Activated CD8-positive, alpha-beta memory T cell treated with anti-CD3 and anti-CD28 coated beads, Interleukin-2, amount 50 U/mL, for 1 hour (primary cell): ENCODE results near the gene ACP3.
"Not testable (repeated sequence)": the region's sequence is repeated elsewhere in the genome, so short reads cannot be mapped to it uniquely, and the experiment has no call there.

Experiments used
- DNase-seq: peaks from one replicate; pipeline ENCODE4 v3.0.0-alpha.2; 2020; ENCODE audit errors: extremely low read depth

The ACP3 gene, protein sequence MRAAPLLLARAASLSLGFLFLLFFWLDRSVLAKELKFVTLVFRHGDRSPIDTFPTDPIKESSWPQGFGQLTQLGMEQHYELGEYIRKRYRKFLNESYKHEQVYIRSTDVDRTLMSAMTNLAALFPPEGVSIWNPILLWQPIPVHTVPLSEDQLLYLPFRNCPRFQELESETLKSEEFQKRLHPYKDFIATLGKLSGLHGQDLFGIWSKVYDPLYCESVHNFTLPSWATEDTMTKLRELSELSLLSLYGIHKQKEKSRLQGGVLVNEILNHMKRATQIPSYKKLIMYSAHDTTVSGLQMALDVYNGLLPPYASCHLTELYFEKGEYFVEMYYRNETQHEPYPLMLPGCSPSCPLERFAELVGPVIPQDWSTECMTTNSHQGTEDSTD

GRCh38 chr3:132317229-132317948 is at the start of gene ACP3:
ACP3 (plus strand) TSS chr3:132317407; CDS start chr3:132317457, 50 bp downstream.
- DNase-seq = no peak

- no peak for DNase-seq
These were observed 48.3 kb upstream of the ACP3 start for GRCh38 chr3:132268956-132269355.

- no peak for DNase-seq
These were observed 44.2 kb upstream of the ACP3 start for GRCh38 chr3:132273036-132273435.

DNA sequence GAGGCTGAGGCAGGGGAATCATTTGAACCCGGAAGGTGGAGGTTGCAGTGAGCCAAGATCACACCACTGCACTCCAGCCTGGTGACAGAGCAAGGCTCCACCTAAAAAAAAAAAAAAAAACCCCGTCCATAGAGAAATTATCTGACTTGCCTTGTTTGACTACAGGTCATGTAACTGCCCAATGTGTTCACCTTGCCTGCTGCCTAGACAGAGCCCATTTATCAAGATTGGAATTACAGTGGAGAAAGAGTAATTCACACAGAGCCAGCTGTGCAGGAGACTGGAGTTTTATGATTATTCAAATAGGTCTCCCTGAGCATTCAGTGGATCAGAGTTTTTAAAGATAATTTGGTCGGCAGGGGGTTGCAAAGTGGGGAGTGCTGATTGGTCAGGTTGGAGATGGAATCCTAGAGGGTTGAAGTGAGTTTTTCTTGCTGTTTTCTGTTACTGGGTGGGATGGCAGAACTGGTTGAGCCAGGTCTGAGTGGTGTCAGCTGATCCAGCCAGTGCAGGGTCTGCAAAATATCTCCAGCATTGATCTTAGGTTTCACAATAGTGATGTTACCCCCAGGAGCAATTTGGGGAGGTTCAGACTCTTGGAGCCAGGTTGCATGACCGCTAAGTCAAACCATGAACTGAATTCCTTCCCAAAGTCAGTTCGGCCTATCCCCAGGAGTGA is 40.8 kb upstream of the ACP3 start:
- DNase-seq = no peak

- DNase-seq = no peak
These were observed 38.2 kb upstream of the ACP3 start for GRCh38 chr3:132279030-132279429.

DNA sequence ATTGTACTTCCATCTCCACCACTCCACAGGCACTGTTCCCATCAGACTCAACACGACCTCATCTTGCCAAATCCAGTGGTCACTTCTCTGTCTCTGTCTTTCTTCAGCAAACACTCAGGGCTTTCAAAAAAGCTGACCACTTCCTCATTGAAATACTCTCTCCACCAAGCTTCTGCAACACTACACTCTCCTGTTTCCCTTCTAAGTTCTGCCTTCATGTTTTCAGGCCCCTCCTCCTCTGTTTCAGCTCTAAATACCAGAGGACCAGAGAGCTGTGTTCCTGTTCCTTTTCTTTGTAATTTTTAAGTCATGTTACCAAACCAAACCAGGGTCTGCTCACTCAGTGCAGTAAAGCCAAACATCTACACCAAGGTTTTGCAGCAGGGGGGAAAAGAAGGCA is 33.8 kb upstream of the ACP3 start:
- no peak for DNase-seq

DNA sequence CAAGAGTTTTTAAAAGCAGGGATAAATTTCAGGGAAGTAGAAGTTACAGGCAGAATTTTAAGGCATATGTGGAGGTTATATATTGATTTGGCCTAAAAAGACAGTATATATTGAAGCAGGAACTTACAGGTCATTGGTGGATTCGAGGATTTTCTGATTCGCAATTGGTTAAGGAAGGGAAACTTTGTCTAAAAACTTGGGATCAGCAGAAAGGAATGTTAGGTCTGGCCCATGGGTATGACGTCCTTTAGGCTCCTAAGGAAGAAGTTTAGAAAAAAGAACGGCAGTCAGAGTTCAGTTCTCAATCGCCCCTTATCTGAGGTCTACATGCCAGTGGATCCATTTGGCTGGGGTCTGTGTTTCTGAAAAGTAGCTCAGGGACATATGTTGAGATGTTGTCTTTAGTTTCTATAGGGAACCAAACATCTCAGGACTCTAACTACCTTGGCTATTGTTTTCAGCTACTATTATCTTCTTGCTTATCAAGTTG is 33.2 kb upstream of the ACP3 start:
- DNase-seq = no peak

DNA sequence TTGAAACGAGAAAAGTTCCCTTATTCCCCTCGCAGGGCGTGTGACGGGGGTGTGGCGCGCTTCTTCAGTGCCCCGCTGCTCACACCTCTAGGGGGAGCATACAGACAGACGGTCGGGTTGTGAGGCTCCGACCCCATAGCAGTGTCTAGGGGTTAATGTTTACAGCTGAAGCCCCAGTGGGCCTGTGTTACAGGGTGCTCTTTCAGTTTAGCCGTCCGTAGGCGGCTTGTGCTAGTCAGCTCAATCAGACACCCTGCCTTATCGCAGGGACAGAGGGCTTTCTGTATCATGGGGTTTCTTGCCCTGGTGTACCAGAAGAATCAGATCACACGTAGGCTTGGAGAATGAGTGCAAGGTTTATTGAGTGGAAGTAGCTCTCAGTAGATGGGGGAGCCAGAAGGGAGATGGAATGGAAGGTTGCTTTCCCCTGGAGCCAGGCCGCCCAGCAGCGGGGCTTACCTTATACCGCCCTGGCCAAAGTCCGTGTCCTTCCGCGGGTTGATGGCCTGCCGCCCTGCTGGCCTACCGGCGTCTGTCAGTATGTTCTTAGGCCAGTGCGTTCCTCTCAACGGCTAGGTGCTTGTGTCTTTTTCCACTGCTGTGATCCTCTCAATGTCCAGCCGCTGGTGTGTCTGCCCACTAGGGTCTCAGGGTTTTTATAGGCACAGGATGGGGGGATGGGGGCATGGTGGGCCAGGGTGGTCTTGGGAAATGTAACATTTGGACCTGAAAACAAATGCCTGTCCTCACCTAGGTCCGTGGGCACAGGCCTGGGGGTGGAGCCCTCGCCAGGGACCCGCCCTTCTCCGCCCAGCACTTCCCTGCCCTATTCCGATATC is 32.2 kb upstream of the ACP3 start:
- no peak for DNase-seq

DNA sequence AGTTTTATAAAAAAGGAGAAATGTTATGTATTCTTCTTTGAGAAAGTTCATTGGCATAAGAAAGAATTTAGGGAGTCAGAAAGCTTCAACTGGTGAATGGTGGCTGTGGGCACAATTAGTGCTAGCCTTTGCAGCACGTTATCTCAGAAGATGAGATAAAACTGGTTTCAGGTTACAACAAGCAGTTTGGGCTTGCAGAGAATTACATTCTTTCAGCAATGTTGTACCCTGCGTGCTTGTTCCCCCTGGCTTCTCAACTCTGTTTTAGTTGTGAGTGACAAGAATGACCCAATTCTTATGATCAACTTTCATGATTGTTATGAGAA is 31.6 kb upstream of the ACP3 start:
- DNase-seq = no peak

DNA sequence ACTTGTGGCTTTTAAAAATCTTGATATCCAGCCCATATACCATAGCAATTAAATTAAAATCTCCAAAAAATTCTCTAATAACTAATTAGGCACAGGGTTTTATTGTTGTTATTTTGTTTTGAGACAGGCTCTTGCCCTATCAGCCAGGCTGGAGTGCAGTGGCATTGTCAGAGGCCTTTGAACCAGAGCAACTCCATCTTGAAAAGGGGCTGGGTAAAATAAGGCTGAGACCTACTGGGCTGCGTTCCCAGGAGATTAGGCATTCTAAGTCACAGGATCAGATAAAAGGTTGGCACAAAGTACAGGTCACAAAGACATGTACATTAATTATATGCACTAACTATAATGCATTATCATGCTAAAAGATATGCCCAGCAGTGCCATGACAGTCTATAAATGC is 31.2 kb upstream of the ACP3 start:
- DNase-seq = no peak

- DNase-seq = no peak
These were observed 28.9 kb upstream of the ACP3 start for GRCh38 chr3:132288357-132288756.

DNA sequence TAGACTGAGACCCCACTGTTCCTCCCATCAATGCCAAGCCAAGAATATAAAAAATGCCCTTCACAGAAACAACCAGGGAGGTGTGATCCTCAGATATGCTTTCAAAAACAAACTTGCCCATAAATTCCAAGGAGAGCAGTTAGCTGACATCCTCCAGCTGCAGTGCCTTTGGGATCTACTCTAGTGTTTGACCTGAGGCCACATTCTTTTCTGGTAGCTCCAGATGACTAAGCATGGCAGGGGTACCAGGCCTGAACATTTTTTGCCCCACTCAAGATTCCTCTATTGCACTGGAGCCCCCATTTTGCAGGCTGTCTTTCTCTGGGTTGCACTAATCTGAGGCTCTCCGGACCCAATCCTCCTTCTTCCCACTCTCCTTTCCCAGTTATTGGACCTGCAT is 27.9 kb upstream of the ACP3 start:
- no peak for DNase-seq

DNA sequence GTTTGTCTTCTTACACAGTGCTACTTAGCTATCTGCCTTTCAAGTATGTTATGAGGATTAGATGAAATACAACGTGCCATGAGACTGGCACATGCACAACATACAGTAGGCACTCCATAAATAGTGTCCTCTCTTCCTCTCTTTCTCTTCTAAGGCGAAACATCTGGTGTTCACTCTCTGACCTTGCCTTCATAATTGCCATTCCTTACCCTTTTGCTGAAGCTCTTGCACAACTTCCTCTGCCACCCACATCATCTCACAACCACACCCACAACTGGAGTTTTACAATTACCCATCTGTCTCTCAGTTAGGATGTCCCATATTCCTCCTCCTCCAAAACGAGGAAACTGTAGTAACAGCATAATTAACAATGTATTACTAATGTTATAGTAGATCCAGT is 26.4 kb upstream of the ACP3 start:
- DNase-seq = no peak

DNA sequence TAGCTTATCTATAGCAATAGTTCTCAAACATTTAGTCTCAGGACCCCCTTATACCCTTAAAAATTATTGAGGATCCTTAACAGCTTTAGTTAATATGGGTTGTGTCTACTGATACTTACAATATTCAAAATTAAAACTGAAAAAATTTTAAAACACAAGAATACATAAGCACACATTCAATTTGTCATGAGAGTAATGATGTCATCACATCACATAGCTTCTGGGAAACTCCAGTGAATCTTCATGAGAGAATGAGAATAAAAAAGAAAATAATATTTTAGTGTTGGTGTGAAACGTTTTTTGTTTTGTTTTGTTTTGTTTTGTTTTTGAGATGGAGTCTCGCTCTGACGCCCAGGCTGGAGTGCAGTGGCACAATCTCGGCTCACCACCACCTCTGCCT is 25.2 kb upstream of the ACP3 start:
- DNase-seq = no peak

DNA sequence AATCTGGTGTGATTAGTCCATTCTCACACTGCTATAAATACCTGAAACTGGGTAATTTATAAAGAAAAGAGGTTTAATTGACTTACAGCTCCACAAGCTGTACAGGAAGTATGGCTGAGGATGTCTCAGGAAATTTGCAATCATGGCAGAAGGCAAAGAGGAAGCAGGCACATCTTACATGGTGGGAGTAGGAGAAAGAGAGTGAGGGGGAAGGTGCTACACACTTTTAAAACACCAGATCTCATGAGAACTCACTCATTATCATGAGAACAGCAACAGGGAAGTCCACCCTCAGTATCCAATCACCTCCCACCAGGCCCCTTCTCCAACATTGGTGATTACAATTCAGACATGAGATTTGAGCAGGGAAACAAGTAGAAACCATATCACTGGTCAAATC is 24.0 kb upstream of the ACP3 start:
- no peak for DNase-seq

DNA sequence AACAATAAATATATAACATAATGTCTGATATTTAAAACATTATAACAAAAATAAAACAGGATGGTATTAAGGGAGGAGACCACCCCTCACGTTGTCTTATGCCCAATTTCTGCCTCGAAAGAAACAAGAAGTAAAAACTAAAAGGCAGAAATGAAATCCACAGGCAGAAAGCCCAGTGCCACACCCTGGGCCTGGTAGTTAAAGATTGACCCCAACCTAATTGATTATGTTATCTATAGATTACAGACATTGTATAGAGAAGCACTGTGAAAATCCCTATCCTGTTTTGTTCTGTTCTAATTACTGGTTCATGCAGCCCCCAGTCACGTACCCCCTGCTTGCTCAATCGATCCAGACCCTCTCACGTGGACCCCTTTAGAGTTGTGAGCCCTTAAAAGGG is 22.3 kb upstream of the ACP3 start:
- DNase-seq = no peak

- DNase-seq = not testable (repeated sequence)
These were observed 13.6 kb upstream of the ACP3 start for GRCh38 chr3:132303336-132304201.

- not testable (repeated sequence) for DNase-seq
These were observed 12.9 kb upstream of the ACP3 start for GRCh38 chr3:132304351-132304750.

DNA sequence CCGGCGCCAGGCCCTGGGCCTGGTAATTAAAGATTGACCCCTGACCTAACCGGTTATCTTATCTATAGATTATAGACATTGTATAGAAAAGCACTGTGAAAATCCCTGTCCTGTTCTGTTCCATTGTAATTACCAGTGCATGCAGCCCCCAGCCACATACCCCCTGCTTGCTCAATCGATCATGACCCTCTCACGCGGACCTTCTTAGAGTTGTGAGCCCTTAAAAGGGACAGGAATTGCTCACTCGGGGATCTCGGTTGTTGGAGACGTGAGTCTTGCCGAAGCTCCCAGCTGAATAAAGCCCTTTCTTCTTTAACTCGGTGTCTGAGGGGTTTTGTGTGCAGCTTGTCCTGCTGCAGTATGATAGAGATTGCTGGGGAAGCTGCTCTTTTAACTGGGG is 7.2 kb upstream of the ACP3 start:
- not testable (repeated sequence) for DNase-seq

GRCh38 chr3:132311316-132311715 is 5.9 kb upstream of the ACP3 start:
- DNase-seq = no peak

DNA sequence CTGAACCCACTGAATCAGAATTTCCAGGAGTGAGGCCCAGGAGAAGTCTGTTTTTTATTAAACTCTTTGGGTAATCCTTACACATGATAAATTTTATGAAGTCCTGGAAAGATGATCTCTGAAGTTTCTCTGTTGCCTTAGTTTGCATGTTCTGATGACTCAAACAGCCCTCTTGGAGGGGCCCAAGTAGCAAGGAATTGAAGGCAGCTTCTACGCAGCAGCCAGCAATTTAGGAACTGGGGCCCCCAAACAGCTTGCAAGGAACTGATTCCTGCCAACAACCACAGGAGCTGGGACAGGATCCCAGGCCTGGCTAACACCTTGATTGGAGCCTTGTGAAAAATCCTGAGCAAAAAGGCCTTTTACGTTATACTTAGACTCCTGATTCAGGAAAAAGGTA is 5.4 kb upstream of the ACP3 start:
- DNase-seq = no peak
